H7 (cell line): Measurements from ENCODE around the gene S100A13. TPM values are rescaled to one million over a fixed set of nuclear protein-coding genes. Genes with fewer than 3 reads are reported as not detected.
"Not testable (repeated sequence)": the region's sequence is repeated elsewhere in the genome, so short reads cannot be mapped to it uniquely, and the experiment has no call there.

ENCODE experiments used
- DNase-seq: peaks from one replicate; pipeline ENCODE4 v3.0.0; 2012
- H3K27me3 ChIP-seq: 2 replicates; pipeline ENCODE4 v1.6.0; 2011; ENCODE audit warnings: mild to moderate bottlenecking, low read length; ENCODE audit not compliant: control insufficient read depth, insufficient read depth
- H3K36me3 ChIP-seq: replicated peaks from 2 replicates; pipeline ENCODE4 v1.5.1; 2011; ENCODE audit warnings: low read length; ENCODE audit not compliant: control insufficient read depth, insufficient read depth
- H3K4me3 ChIP-seq: 2 replicates; pipeline ENCODE4 v1.5.1; 2011; ENCODE audit warnings: low read depth, mild to moderate bottlenecking, control low read depth, low read length, moderate library complexity; ENCODE audit not compliant: insufficient read depth
- total RNA-seq: library from RNA; depleted of rRNA; stranded (reverse); fragments of >200 nt; shearing (Covaris generic); gene quantifications from 2 replicates; pipeline ENCODE4 v1.2.3, GENCODE V29; 2014

S100A13 gene
- total RNA-seq, 1 experiment from 2014 or later = 93.2 TPM

- no peak overlapping the region for H3K4me3 ChIP-seq
- no peak for DNase-seq
- H3K36me3 ChIP-seq = no peaks in the 10 kb centered on the region
- H3K27me3 ChIP-seq = no peaks in the 10 kb centered on the region
Observed at GRCh38 chr1:153587314-153587713, 40.0 kb downstream of the S100A13 start.

GRCh38 chr1:153586347-153586746, 41.0 kb downstream of the S100A13 start:
- no peak overlapping the region for H3K4me3 ChIP-seq
- no peak for DNase-seq
- H3K36me3 ChIP-seq = no peaks in the 10 kb centered on the region
- H3K27me3 ChIP-seq = no peaks in the 10 kb centered on the region

GRCh38 chr1:153585006-153585405, 42.3 kb downstream of the S100A13 start:
- no peaks in the 10 kb centered on the region for H3K27me3 ChIP-seq

GRCh38 chr1:153583976-153584375, 43.3 kb downstream of the S100A13 start:
- Histone ChIP-seq H3K27me3 (no peaks in the 10 kb centered on the region), H3K4me3 (no peak overlapping the region), H3K36me3 (no peaks in the 10 kb centered on the region)
- DNase-seq = no peak

More at GRCh38 chr1:153585006-153585405, 42.3 kb downstream of the S100A13 start:
- no peak for DNase-seq
- no peak overlapping the region for H3K4me3 ChIP-seq
- no peaks in the 10 kb centered on the region for H3K36me3 ChIP-seq

GRCh38 chr1:153583514-153583913, 43.8 kb downstream of the S100A13 start:
- H3K36me3 ChIP-seq, H3K27me3 ChIP-seq, H3K4me3 ChIP-seq, DNase-seq: not testable (repeated sequence)

- H3K4me3 ChIP-seq, H3K36me3 ChIP-seq, DNase-seq, H3K27me3 ChIP-seq: not testable (repeated sequence)
Observed at GRCh38 chr1:153582836-153583235, 44.5 kb downstream of the S100A13 start.

- DNase-seq = no peak
- no peak overlapping the region for H3K4me3 ChIP-seq
- no peaks in the 10 kb centered on the region for H3K27me3 ChIP-seq
- no peaks in the 10 kb centered on the region for H3K36me3 ChIP-seq
Observed at GRCh38 chr1:153578936-153579335, 48.4 kb downstream of the S100A13 start.

GRCh38 chr1:153578490-153578889, 48.8 kb downstream of the S100A13 start:
- H3K4me3 ChIP-seq = no peak overlapping the region

GRCh38 chr1:153577624-153578051, 49.7 kb downstream of the S100A13 start:
- Histone ChIP-seq H3K36me3 (no peaks in the 10 kb centered on the region), H3K4me3 (no peak overlapping the region), H3K27me3 (no peaks in the 10 kb centered on the region)
- DNase-seq = no peak

More at GRCh38 chr1:153578490-153578889, 48.8 kb downstream of the S100A13 start:
- H3K36me3 ChIP-seq = no peaks in the 10 kb centered on the region
- no peak for DNase-seq
- H3K27me3 ChIP-seq = no peaks in the 10 kb centered on the region

GRCh38 chr1:153577138-153577537, 50.2 kb downstream of the S100A13 start:
- Histone ChIP-seq H3K27me3 (no peaks in the 10 kb centered on the region), H3K4me3 (no peak overlapping the region), H3K36me3 (no peaks in the 10 kb centered on the region)
- DNase-seq = no peak

- H3K36me3 ChIP-seq, H3K27me3 ChIP-seq, DNase-seq, H3K4me3 ChIP-seq: not testable (repeated sequence)
Observed at GRCh38 chr1:153575497-153575896, 51.8 kb downstream of the S100A13 start.

- not testable (repeated sequence) for H3K36me3 ChIP-seq, H3K27me3 ChIP-seq, DNase-seq, H3K4me3 ChIP-seq
Observed at GRCh38 chr1:153575081-153575491, 52.2 kb downstream of the S100A13 start.

GRCh38 chr1:153573351-153573750, 54.0 kb downstream of the S100A13 start:
- H3K4me3 ChIP-seq = no peak overlapping the region
- no peaks in the 10 kb centered on the region for H3K36me3 ChIP-seq
- H3K27me3 ChIP-seq = no peaks in the 10 kb centered on the region; the same call in 1 of the 2 replicates
- DNase-seq = no peak

GRCh38 chr1:153572569-153573015, 54.7 kb downstream of the S100A13 start:
- no peaks in the 10 kb centered on the region; the same call in 1 of the 2 replicates for H3K27me3 ChIP-seq
- no peak overlapping the region for H3K4me3 ChIP-seq
- peak; percentile 85 for DNase-seq
- no peaks in the 10 kb centered on the region for H3K36me3 ChIP-seq

- Histone ChIP-seq H3K27me3 (no peaks in the 10 kb centered on the region; the same call in 1 of the 2 replicates), H3K4me3 (no peak overlapping the region), H3K36me3 (no peaks in the 10 kb centered on the region)
- DNase-seq = no peak
Observed at GRCh38 chr1:153571706-153572105, 55.6 kb downstream of the S100A13 start.

GRCh38 chr1:153570874-153571273, 56.4 kb downstream of the S100A13 start:
- Histone ChIP-seq H3K27me3 (no peaks in the 10 kb centered on the region; the same call in 1 of the 2 replicates), H3K36me3 (no peaks in the 10 kb centered on the region), H3K4me3 (no peak overlapping the region)
- DNase-seq = no peak
